HG03175 (cell line): ENCODE results near the gene ZNF354C.
A peak's percentile ranks its signal among the peaks of the same experiment; 100 is the strongest.
"Not testable (repeated sequence)": the region's sequence is repeated elsewhere in the genome, so short reads cannot be mapped to it uniquely, and the experiment has no call there.

ENCODE experiments used
- ATAC-seq: cut with Tn5 transposase; IDR thresholded peaks from one replicate; pipeline ENCODE4 v1.9.1; 2021; ENCODE audit warnings: mild to moderate bottlenecking, moderate library complexity; ENCODE audit not compliant: unreplicated experiment

The ZNF354C gene

GRCh38 chr5:179060116-179061008 is at the start of gene ZNF354C:
TSS of gene ZNF354C (plus strand) at chr5:179060373. CDS start at chr5:179062069, 1,696 bp downstream.
- ATAC-seq = peak; percentile 85

- peak; percentile 88 for ATAC-seq
These were observed 36.5 kb upstream of the ZNF354C start, which contains the start of gene ZNF879 for GRCh38 chr5:179023528-179024189. TSS of gene ZNF879 (plus strand) at chr5:179023804. CDS start at chr5:179025005, 1,201 bp downstream.

GRCh38 chr5:179033004-179033580 is 27.1 kb upstream of the ZNF354C start:
- ATAC-seq = no peak

- no peak for ATAC-seq
These were observed 15.4 kb upstream of the ZNF354C start for GRCh38 chr5:179044765-179045164.

GRCh38 chr5:179051784-179052183 is 8.4 kb upstream of the ZNF354C start:
- ATAC-seq = no peak

GRCh38 chr5:179054036-179054785 is 6.0 kb upstream of the ZNF354C start:
- no peak for ATAC-seq

- ATAC-seq = no peak
These were observed 5.3 kb upstream of the ZNF354C start for GRCh38 chr5:179054876-179055275.

- ATAC-seq = no peak
These were observed 4.7 kb upstream of the ZNF354C start for GRCh38 chr5:179055436-179055835.

- no peak for ATAC-seq
These were observed 4.3 kb upstream of the ZNF354C start for GRCh38 chr5:179055841-179056240.

GRCh38 chr5:179061025-179061424 is 852 bp downstream of the ZNF354C start:
- ATAC-seq = no peak

GRCh38 chr5:179065703-179066102 is 5.5 kb downstream of the ZNF354C start:
- ATAC-seq = no peak

GRCh38 chr5:179079165-179079987 is 19.2 kb downstream of the ZNF354C start:
- no peak for ATAC-seq

GRCh38 chr5:179080724-179081123 is 20.6 kb downstream of the ZNF354C start:
- ATAC-seq = no peak

- no peak for ATAC-seq
These were observed 29.3 kb downstream of the ZNF354C start for GRCh38 chr5:179089502-179089901.

GRCh38 chr5:179101282-179101681 is 41.1 kb downstream of the ZNF354C start:
- ATAC-seq = not testable (repeated sequence)

GRCh38 chr5:179110528-179110927 is 50.4 kb downstream of the ZNF354C start:
- ATAC-seq = no peak

- no peak for ATAC-seq
These were observed 51.4 kb downstream of the ZNF354C start for GRCh38 chr5:179111267-179112207.

GRCh38 chr5:179112469-179113142 is 52.4 kb downstream of the ZNF354C start:
- no peak for ATAC-seq
